Heart left ventricle (tissue), 16 donors: ENCODE measurements around the gene HS3ST3A1. TPM values are rescaled to one million over a fixed set of nuclear protein-coding genes. Genes with fewer than 3 reads are reported as not detected.

Experiments used
- ATAC-seq, 4 donors: fragments of 200-7000 bp; cut with Tn5 transposase; one replicate each; pipeline ENCODE4 v1.9.1; 2020 to 2022; ENCODE audit warnings: moderate library complexity in 4 of 4, mild to moderate bottlenecking in 3 of 4, moderate number of reproducible peaks in 1 of 4
- DNase-seq, 5 donors: peaks; one replicate each; pipeline ENCODE4 v3.0.0-alpha.2; 2020
- H3K27ac ChIP-seq, 12 donors: fragments of 200-600 bp; sonication (generic) in 4 of 12; one replicate each; pipeline versions ENCODE4 v1.5.0 to v1.8.0; 2016 to 2022; ENCODE audit warnings: mild to moderate bottlenecking in 2 of 12
- H3K27me3 ChIP-seq, 9 donors: fragments of 200-600 bp; sonication (generic) in 2 of 9; one replicate each; pipeline versions ENCODE4 v1.5.1 to v1.8.0; 2016 to 2022; ENCODE audit warnings: mild to moderate bottlenecking in 3 of 9
- H3K36me3 ChIP-seq, 9 donors: fragments of 200-600 bp; sonication (generic) in 2 of 9; one replicate each; pipeline versions ENCODE4 v1.5.0 to v1.8.0; 2018 to 2022; ENCODE audit warnings: mild to moderate bottlenecking in 2 of 9
- H3K4me1 ChIP-seq, 12 donors: fragments of 200-600 bp; sonication (generic) in 4 of 12; one replicate each; pipeline versions ENCODE4 v1.5.0 to v1.8.0; 2016 to 2022; ENCODE audit warnings: mild to moderate bottlenecking in 3 of 12
- H3K4me3 ChIP-seq, 12 donors: fragments of 200-600 bp; sonication (generic) in 4 of 12; one replicate each; pipeline versions ENCODE4 v1.5.0 to v1.8.0; 2017 to 2022; ENCODE audit warnings: mild to moderate bottlenecking in 9 of 12, moderate library complexity in 4 of 12
- H3K9me3 ChIP-seq, 12 donors: fragments of 200-600 bp; sonication (generic) in 4 of 12; one replicate each; pipeline versions ENCODE4 v1.5.0 to v1.8.0; 2016 to 2022; ENCODE audit warnings: mild to moderate bottlenecking in 1 of 12
- CTCF ChIP-seq, 12 donors: fragments of 200-600 bp; sonication (generic) in 4 of 12; IDR thresholded peaks; one replicate each; pipeline versions ENCODE4 v1.5.0 to v1.8.0; 2018 to 2022; ENCODE audit warnings: antibody characterized with exemption in 12 of 12, mild to moderate bottlenecking in 5 of 12
- POLR2A ChIP-seq, 2 donors: fragments of 450-650 bp; IDR thresholded peaks; one replicate each; pipeline ENCODE4 v1.6.1; 2017; ENCODE audit warnings: antibody characterized with exemption in 2 of 2, mild to moderate bottlenecking in 2 of 2, moderate library complexity in 2 of 2
- WGBS, 4 donors: extraction: QIAGEN DNeasy Blood & Tissue Kit in 2 of 4; methylation state at CpG; one replicate each; pipeline versions ENCODE4 v1.1.5 to v1.1.7; 2013 to 2018; 5-methylcytosine and 5-hydroxymethylcytosine counted together
- intact Hi-C, 10 donors: fragments of 100-400 bp; cut with DNase I; formaldehyde crosslinking; loops; one replicate each; pipeline versions ENCODE4 v1.11.1 to v1.14.2; 2022
- microRNA-seq, 4 donors: library from miRNA; unstranded; fragments of <30 nt; microRNA quantifications; one replicate each; pipeline versions ENCODE4 to v1.2.0, GENCODE V29; 2017 to 2020
- polyA plus RNA-seq, 2 donors: library from polyadenylated mRNA; stranded (reverse); fragments of 200-250 nt; gene quantifications; one replicate each; pipeline ENCODE4 v1.2.3, GENCODE V29; 2013
- total RNA-seq, 9 donors: library from RNA; depleted of rRNA in 2 of 9; stranded (reverse); fragments of >200 nt in 2 of 9; fragmentation: NEBNext Ultra II Directional in 3 of 9; extraction: Animal tissue kit (Norgen Biotek cat#: 25700) in 3 of 9; gene quantifications; one replicate each; pipeline versions ENCODE4 v1.1.0 to v1.2.4, GENCODE V29; 2016 to 2023
- donor health status: ischemic (EF 13 %, LVEDD 7.1; RV severe dilation, severe dysfunction).
- donor health status: healthy with polysubstance abuse.
- donor health status: DM: no; HTN: yes; CAD: no.
- donor health status: DM: no; HTN: no; CAD: no.
- donor health status: ischemic (EF 25% LVEDD 6.9; RV normal size, moderate dysfunction).
- donor health status: ischemic (EF 25% LVEDD 5.7; RV mildly dilated, moderate dysfunction).
- donor health status: healthy.
- donor health status: DM: yes; HTN: yes; CAD: no.
- donor health status: ischemic (EF 35%, LVEDD 5.7; RV mildly dilated, moderate dysfunction).
- donor health status: nonischemic (EF 11% LVEDD 7.7; RV severe dilation, severe dysfunction).
- donor health status: DM: yes; HTN: yes; CAD: no.
- donor health status: PGD.
- donor health status: ischemic (EF 29% LVEDD 5.4; RV normal size, mild dysfunction).
- donor health status: nonischemic (EF 23%, LVEDD 6.1; RV moderate dilation, normal function).

The HS3ST3A1 gene
- total and polyA plus RNA-seq, 11 donors, result 0.08 to 5.7 (median 1.8) TPM

- no peaks in the 10 kb centered on the region for H3K9me3 ChIP-seq
- WGBS, 4 donors, result 82 to 91% (median 86%) methylated on average over 3 of the region's 3 CpGs
- no peak overlapping the region for H3K4me3 ChIP-seq
- intact Hi-C loops, result no loop called here
- peaks cover 0 to 3% (median 0%) of the 10 kb centered on the region in 12 donors for H3K4me1 ChIP-seq
- no peak for DNase-seq
- no peaks in the 10 kb centered on the region for H3K36me3 ChIP-seq
- TF ChIP-seq CTCF (IDR thresholded peaks at IDR 0.05) (no peak), POLR2A (IDR thresholded peaks at IDR 0.05) (no peak)
- no peak overlapping the region for H3K27ac ChIP-seq
- ATAC-seq, result no peak
- no peaks in the 10 kb centered on the region for H3K27me3 ChIP-seq
Measured at GRCh38 chr17:13457783-13458182, 143.9 kb downstream of the HS3ST3A1 start.

Small RNA genes within 50 kb of the gene (microRNA-seq; reads per million reads assigned to microRNA genes)
- gene MIR548H3, result 0 reads per million in 4 donors
